Loucy (cell line): ENCODE results near the gene CCDC148.

ENCODE experiments used
- CTCF ChIP-seq: fragments of 200-600 bp; sonication (generic); conservative IDR thresholded peaks from 2 replicates; pipeline ENCODE4 v1.5.1; 2014; ENCODE audit warnings: mild to moderate bottlenecking, antibody characterized with exemption, low read length
- EZH2phosphoT487 ChIP-seq: fragments of 200-600 bp; IDR thresholded peaks from 2 replicates; pipeline ENCODE4 v1.6.1; 2018; ENCODE audit warnings: antibody characterized with exemption, mild to moderate bottlenecking, moderate library complexity, borderline replicate concordance

GRCh38 chr2:158380746-158381145, 75.8 kb downstream of the CCDC148 start:
- TF ChIP-seq CTCF (no peak), EZH2phosphoT487 (no peak)
